ENCODE measurements around the gene TRMT2A.

Gene TRMT2A

GRCh38 chr22:20140107-20140445, 23.1 kb upstream of the TRMT2A start:
- Histone ChIP-seq H3K36me3 (ENCODE audit: insufficient read depth, low read length) (no peaks in the 10 kb centered on the region; the same call in 1 of the 2 replicates), H3K9me3 (ENCODE audit: insufficient read depth, low read depth, low read length) (no peaks in the 10 kb centered on the region), H3K4me3 (ENCODE audit: low read length, poor library complexity, severe bottlenecking) (no peak overlapping the region), H3K4me1 (ENCODE audit: insufficient read depth, low read length, poor library complexity, severe bottlenecking) (peaks cover 3% of the 10 kb centered on the region), H3K9me2 (replicated peaks; ENCODE audit: low read depth, low read length) (no peaks in the 10 kb centered on the region), H3K79me2 (ENCODE audit: insufficient read depth, low read length) (peaks cover 20% of the 10 kb centered on the region; the same call in 1 of the 2 replicates), H2AFZ (ENCODE audit: low read length) (no peak overlapping the region), H3K27me3 (ENCODE audit: insufficient read depth, low read length, poor library complexity, severe bottlenecking) (no peaks in the 10 kb centered on the region), H3K4me2 (ENCODE audit: low read depth, low read length, poor library complexity, severe bottlenecking) (no peak overlapping the region), H4K20me1 (ENCODE audit: insufficient read depth, low read length, poor library complexity, severe bottlenecking) (peaks cover 5% of the 10 kb centered on the region), H3K9ac (ENCODE audit: low read depth, low read length, poor library complexity, severe bottlenecking) (no peak overlapping the region), H3F3A (ENCODE audit: low read depth) (no peaks in the 10 kb centered on the region)
- TF ChIP-seq CTCF (conservative IDR thresholded peaks at IDR 0.05; ENCODE audit: low read length): no peak
- TF ChIP-seq EZH2phosphoT487 (IDR thresholded peaks at IDR 0.05; ENCODE audit: borderline replicate concordance): no peak

- TF ChIP-seq EZH2phosphoT487 (IDR thresholded peaks at IDR 0.05; ENCODE audit: borderline replicate concordance): no peak
- Histone ChIP-seq H4K20me1 (ENCODE audit: insufficient read depth, low read length, poor library complexity, severe bottlenecking) (peaks cover 5% of the 10 kb centered on the region), H3K4me3 (ENCODE audit: low read length, poor library complexity, severe bottlenecking) (no peak overlapping the region), H3K4me2 (ENCODE audit: low read depth, low read length, poor library complexity, severe bottlenecking) (no peak overlapping the region), H3K9me2 (replicated peaks; ENCODE audit: low read depth, low read length) (no peaks in the 10 kb centered on the region), H3K9ac (ENCODE audit: low read depth, low read length, poor library complexity, severe bottlenecking) (no peak overlapping the region), H3K27me3 (ENCODE audit: insufficient read depth, low read length, poor library complexity, severe bottlenecking) (no peaks in the 10 kb centered on the region), H3K4me1 (ENCODE audit: insufficient read depth, low read length, poor library complexity, severe bottlenecking) (peaks cover 3% of the 10 kb centered on the region), H3K36me3 (ENCODE audit: insufficient read depth, low read length) (no peaks in the 10 kb centered on the region; the same call in 1 of the 2 replicates), H3K9me3 (ENCODE audit: insufficient read depth, low read depth, low read length) (no peaks in the 10 kb centered on the region), H3K79me2 (ENCODE audit: insufficient read depth, low read length) (peaks cover 25% of the 10 kb centered on the region; the same call in 1 of the 2 replicates), H2AFZ (ENCODE audit: low read length) (no peak overlapping the region), H3F3A (ENCODE audit: low read depth) (no peaks in the 10 kb centered on the region)
Measured at GRCh38 chr22:20139391-20140106, 22.5 kb upstream of the TRMT2A start.

- Histone ChIP-seq H3F3A (ENCODE audit: low read depth) (no peaks in the 10 kb centered on the region), H3K4me2 (ENCODE audit: low read depth, low read length, poor library complexity, severe bottlenecking) (no peak overlapping the region), H2AFZ (ENCODE audit: low read length) (no peak overlapping the region), H3K4me3 (ENCODE audit: low read length, poor library complexity, severe bottlenecking) (no peak overlapping the region), H3K9me2 (replicated peaks; ENCODE audit: low read depth, low read length) (no peaks in the 10 kb centered on the region), H3K4me1 (ENCODE audit: insufficient read depth, low read length, poor library complexity, severe bottlenecking) (peaks cover 9% of the 10 kb centered on the region), H3K9me3 (ENCODE audit: insufficient read depth, low read depth, low read length) (no peaks in the 10 kb centered on the region), H4K20me1 (ENCODE audit: insufficient read depth, low read length, poor library complexity, severe bottlenecking) (peaks cover 5% of the 10 kb centered on the region), H3K79me2 (ENCODE audit: insufficient read depth, low read length) (peaks cover 31% of the 10 kb centered on the region; the same call in 1 of the 2 replicates), H3K9ac (ENCODE audit: low read depth, low read length, poor library complexity, severe bottlenecking) (no peak overlapping the region), H3K27me3 (ENCODE audit: insufficient read depth, low read length, poor library complexity, severe bottlenecking) (no peaks in the 10 kb centered on the region), H3K36me3 (ENCODE audit: insufficient read depth, low read length) (no peaks in the 10 kb centered on the region; the same call in 1 of the 2 replicates)
- TF ChIP-seq EZH2phosphoT487 (IDR thresholded peaks at IDR 0.05; ENCODE audit: borderline replicate concordance): no peak
- no peak for TF ChIP-seq CTCF (conservative IDR thresholded peaks at IDR 0.05; ENCODE audit: low read length)
Measured at GRCh38 chr22:20138868-20139267, 21.8 kb upstream of the TRMT2A start.

GRCh38 chr22:20138417-20138738, 21.4 kb upstream of the TRMT2A start:
- Histone ChIP-seq H3K4me3 (ENCODE audit: low read length, poor library complexity, severe bottlenecking) (no peak overlapping the region), H2AFZ (ENCODE audit: low read length) (no peak overlapping the region), H3K9me3 (ENCODE audit: insufficient read depth, low read depth, low read length) (no peaks in the 10 kb centered on the region), H3K36me3 (ENCODE audit: insufficient read depth, low read length) (no peaks in the 10 kb centered on the region; the same call in 1 of the 2 replicates), H3K27me3 (ENCODE audit: insufficient read depth, low read length, poor library complexity, severe bottlenecking) (no peaks in the 10 kb centered on the region), H3K4me2 (ENCODE audit: low read depth, low read length, poor library complexity, severe bottlenecking) (no peak overlapping the region), H4K20me1 (ENCODE audit: insufficient read depth, low read length, poor library complexity, severe bottlenecking) (peaks cover 5% of the 10 kb centered on the region), H3K9me2 (replicated peaks; ENCODE audit: low read depth, low read length) (no peaks in the 10 kb centered on the region), H3F3A (ENCODE audit: low read depth) (no peaks in the 10 kb centered on the region), H3K79me2 (ENCODE audit: insufficient read depth, low read length) (peaks cover 33% of the 10 kb centered on the region; the same call in 1 of the 2 replicates), H3K9ac (ENCODE audit: low read depth, low read length, poor library complexity, severe bottlenecking) (no peak overlapping the region), H3K4me1 (ENCODE audit: insufficient read depth, low read length, poor library complexity, severe bottlenecking) (peaks cover 11% of the 10 kb centered on the region)
- TF ChIP-seq CTCF (conservative IDR thresholded peaks at IDR 0.05; ENCODE audit: low read length) (no peak), EZH2phosphoT487 (IDR thresholded peaks at IDR 0.05; ENCODE audit: borderline replicate concordance) (no peak)

Measured in Loucy (cell line).